GM12878 (cell line): ENCODE data around the gene DHX57. TPM values are rescaled to one million over a fixed set of nuclear protein-coding genes. Genes with fewer than 3 reads are reported as not detected.
A peak's percentile ranks its signal among the peaks of the same experiment; 100 is the strongest.

ENCODE experiments used
- ATAC-seq: fragments of 200-7000 bp; cut with Tn5 transposase; 3 replicates; pipeline ENCODE4 v1.9.1; 2020; ENCODE audit warnings: mild to moderate bottlenecking, moderate library complexity
- BruUV-seq: library from RNA; stranded (reverse); fragments of 400-500 nt; replicated peaks from 2 replicates; lab custom pipeline; 2021; lab: Mats Ljungman, UMichigan
- CTCF ChIA-PET: fragments of 300-600 bp; sonication (Branson Sonifier 250); formaldehyde crosslinking; extraction: SDS; loops from one replicate; lab custom pipeline; 2021; ENCODE audit warnings: inconsistent platforms; lab: Yijun Ruan, JAX
- POLR2A ChIA-PET: fragments of 350-600 bp; formaldehyde crosslinking; extraction: SDS; loops from one replicate; lab custom pipeline; 2021; ENCODE audit warnings: inconsistent platforms; lab: Charles Lee
- RAD21 ChIA-PET: fragments of 300-600 bp; sonication (Branson Sonifier 250); formaldehyde crosslinking; loops from one replicate; lab custom pipeline; 2023; ENCODE audit warnings: antibody characterized with exemption; ENCODE audit not compliant: unreplicated experiment; lab: Charles Lee
- SMC1A ChIA-PET: fragments of 300-600 bp; sonication (Branson Sonifier 250); formaldehyde crosslinking; loops from one replicate; lab custom pipeline; 2023; ENCODE audit not compliant: unreplicated experiment, uncharacterized antibody; lab: Charles Lee
- DNase-seq: peaks from one replicate; pipeline ENCODE4 v3.0.0-alpha.2; 2011; ENCODE audit warnings: low read depth, low spot score
- FAIRE-seq: peaks from 3 replicates; lab custom pipeline; 2011; peaks lifted over from hg19 to GRCh38; lab: Jason Lieb, UNC
- H2AFZ ChIP-seq: 2 replicates; pipeline ENCODE4 v1.6.0; 2011; ENCODE audit warnings: low read depth, low read length, control low read depth; ENCODE audit not compliant: control insufficient read depth
- H3K27ac ChIP-seq: 2 replicates; pipeline ENCODE4 v1.5.1; 2011; ENCODE audit warnings: control low read depth; ENCODE audit not compliant: control insufficient read depth, insufficient read depth
- H3K27me3 ChIP-seq, 2 experiments: replicated peaks in 1 of 2; 2 replicates each; pipeline versions ENCODE4 v1.6.0 to v1.6.1; 2011; ENCODE audit warnings: low read length in 1 of 2; ENCODE audit not compliant: control insufficient read depth in 2 of 2, insufficient read depth in 2 of 2
- H3K36me3 ChIP-seq, 2 experiments: 2 replicates each; pipeline ENCODE4 v1.5.1; 2011; ENCODE audit warnings: low read length in 1 of 2; ENCODE audit not compliant: control insufficient read depth in 2 of 2, insufficient read depth in 2 of 2
- H3K4me1 ChIP-seq: 2 replicates; pipeline ENCODE4 v1.6.1; 2011; ENCODE audit warnings: mild to moderate bottlenecking, low read length, moderate library complexity, mixed read lengths; ENCODE audit not compliant: control insufficient read depth, insufficient read depth
- H3K4me2 ChIP-seq: 2 replicates; pipeline ENCODE4 v1.6.0; 2011; ENCODE audit warnings: control low read depth; ENCODE audit not compliant: control insufficient read depth, insufficient read depth
- H3K4me3 ChIP-seq: fragments of 200-600 bp; sonication (generic); 2 replicates; pipeline ENCODE4 v1.5.1; 2016
- H3K79me2 ChIP-seq: 2 replicates; pipeline ENCODE4 v1.6.0; 2011; ENCODE audit warnings: low read length; ENCODE audit not compliant: control insufficient read depth, insufficient read depth
- H3K9ac ChIP-seq: 2 replicates; pipeline ENCODE4 v1.8.0; 2011; ENCODE audit warnings: low read length, control low read depth, mixed read lengths; ENCODE audit not compliant: control insufficient read depth, insufficient read depth
- H3K9me3 ChIP-seq: replicated peaks from 3 replicates; pipeline ENCODE4 v1.5.1; 2011; ENCODE audit warnings: mild to moderate bottlenecking, low read length; ENCODE audit not compliant: control insufficient read depth, insufficient read depth
- H4K20me1 ChIP-seq: 2 replicates; pipeline ENCODE4 v1.6.0; 2011; ENCODE audit not compliant: control insufficient read depth, insufficient read depth
- CEBPB ChIP-seq, 2 experiments: fragments of 150-350 bp in 1 of 2; IDR thresholded peaks; 2 replicates each; pipeline ENCODE4 v1.6.1; 2012 to 2014; ENCODE audit warnings: low read depth in 2 of 2, low read length in 2 of 2, borderline replicate concordance in 1 of 2, inconsistent platforms in 1 of 2
- FOS ChIP-seq: IDR thresholded peaks from 3 replicates; pipeline ENCODE4 v1.6.1; 2011; ENCODE audit warnings: borderline replicate concordance; ENCODE audit not compliant: insufficient read length; ENCODE audit errors: extremely low read depth
- PML ChIP-seq: IDR thresholded peaks from 2 replicates; pipeline ENCODE4 v1.6.1; 2012; ENCODE audit warnings: low read length, inconsistent platforms
- RAD51 ChIP-seq: fragments of 450-650 bp; IDR thresholded peaks from 2 replicates; pipeline ENCODE4 v1.6.1; 2016; ENCODE audit warnings: moderate library complexity, mild to moderate bottlenecking, inconsistent platforms
- TCF12 ChIP-seq: IDR thresholded peaks from 2 replicates; pipeline ENCODE4 v1.6.1; 2011; ENCODE audit warnings: low read depth, mild to moderate bottlenecking, low read length
- ZNF622 ChIP-seq: fragments of 450-650 bp; IDR thresholded peaks from 2 replicates; pipeline ENCODE4 v1.6.1; 2017; ENCODE audit warnings: mild to moderate bottlenecking, inconsistent platforms
- WGBS: methylation state at CpG from one replicate; pipeline ENCODE4 v1.1.6; 2016; ENCODE audit warnings: low lambda C conversion rate; ENCODE audit not compliant: insufficient replicate concordance, insufficient coverage; ENCODE audit errors: missing lambda C conversion rate; 5-methylcytosine and 5-hydroxymethylcytosine counted together
- in situ Hi-C: fragments of 300-500 bp; cut with MboI; formaldehyde crosslinking; loops from 9 replicates; pipeline ENCODE4 v1.14.3; 2018; ENCODE audit warnings: mixed read lengths
- intact Hi-C: fragments of 100-400 bp; cut with micrococcal nuclease; formaldehyde crosslinking; loops from one replicate; pipeline ENCODE4 v1.14.2; 2022; ENCODE audit not compliant: unreplicated experiment
- polyA plus RNA-seq, 11 experiments: library from polyadenylated mRNA; depleted of rRNA in 4 of 11; unstranded in 6 of 11; stranded (reverse) in 5 of 11; fragments of >200 nt; fragmentation: Nextera tagmentation in 4 of 11; fragmentation: Illumina TruSeq in 1 of 11; extraction: Ambion mirVana in 4 of 11; extraction: Trizol in 1 of 11; gene quantifications; 1 replicate in 1 of 11; 2 replicates in 10 of 11; pipeline versions ENCODE4 v1.2.1 to v1.2.3, GENCODE V29; 2011 to 2016; ENCODE audit warnings: inconsistent platforms in 2 of 11, missing spikeins in 2 of 11, low read depth in 1 of 11
- total RNA-seq, 4 experiments: library from RNA; depleted of rRNA in 3 of 4; stranded (reverse); fragments of >200 nt in 3 of 4; fragmentation: Illumina TruSeq in 1 of 4; extraction: Trizol in 1 of 4; gene quantifications; 2 replicates each; pipeline versions ENCODE4 v1.2.1 to v1.2.3, GENCODE V29; 2013 to 2021
- TF ChIP-seq, protein P1 (sequence below): IDR thresholded peaks from 2 replicates; pipeline ENCODE4 v1.6.1; 2012; ENCODE audit warnings: low read depth, low read length, improper control_type of control experiment
- TF ChIP-seq, protein P2 (sequence below), 3 experiments: IDR thresholded peaks in 2 of 3; conservative IDR thresholded peaks in 1 of 3; 2 replicates each; pipeline ENCODE4 v1.5.1; 2011; ENCODE audit warnings: low read depth in 3 of 3, low read length in 3 of 3, mild to moderate bottlenecking in 3 of 3, control low read depth in 2 of 3, moderate library complexity in 2 of 3, inconsistent platforms in 1 of 3, mixed read lengths in 1 of 3; ENCODE audit not compliant: control insufficient read depth in 2 of 3, insufficient read depth in 1 of 3; ENCODE audit errors: extremely low read depth in 1 of 3

Gene DHX57
- total and polyA plus RNA-seq, 10 of the 15 experiments (the other 5 are each of a cell fraction or from before 2014, with no cell fraction given): 6.5 to 18.0 (median 15.8) TPM

DNA sequence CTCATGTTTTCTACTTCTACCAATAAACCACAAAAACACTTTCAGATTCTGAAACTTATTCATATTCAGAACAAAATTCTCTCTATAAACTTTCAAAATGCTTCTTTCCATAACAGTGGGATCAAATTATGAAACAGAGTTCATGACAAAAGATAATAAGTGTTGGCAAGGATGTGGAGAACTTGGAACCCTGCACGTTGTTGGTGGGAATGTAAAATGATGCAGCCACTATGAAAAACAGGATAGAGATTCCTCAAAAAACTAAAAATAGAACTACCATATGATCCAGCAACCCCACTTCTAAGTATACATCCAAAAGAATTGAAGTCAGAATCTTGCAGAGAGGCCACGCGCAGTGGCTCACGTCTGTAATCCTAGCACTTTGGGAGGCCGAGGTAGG is 52.3 kb downstream of the DHX57 start:
- no TSS peak for BruUV-seq
- intact Hi-C loops: no loop called here
- H4K20me1 ChIP-seq: no peaks in the 10 kb centered on the region
- CTCF ChIA-PET: no interaction called here
- H3K4me3 ChIP-seq: no peak overlapping the region
- RAD21 ChIA-PET: no interaction called here
- DNase-seq: no peak
- 96% methylated on average over 5 of the region's 5 CpGs for WGBS
- no peak for FAIRE-seq
- in situ Hi-C loops: no loop called here
- H3K9me3 ChIP-seq: no peaks in the 10 kb centered on the region
- no peaks in the 10 kb centered on the region for H3K79me2 ChIP-seq
- no peak overlapping the region for H3K9ac ChIP-seq
- no peak for ATAC-seq
- SMC1A ChIA-PET: no interaction called here
- H3K4me2 ChIP-seq: no peak overlapping the region
- H2AFZ ChIP-seq: no peak overlapping the region
- POLR2A ChIA-PET: no interaction called here
- peaks cover 0 to 3% of the 10 kb centered on the region in 2 experiments; a peak in 2 of 4 replicates for H3K36me3 ChIP-seq
- no peaks in the 10 kb centered on the region for H3K27me3 ChIP-seq
- H3K27ac ChIP-seq: no peak overlapping the region
- TF ChIP-seq RAD51: no peak
- no peak for TF ChIP-seq FOS
- no peak for TF ChIP-seq ZNF622
- TF ChIP-seq, protein P1, sequence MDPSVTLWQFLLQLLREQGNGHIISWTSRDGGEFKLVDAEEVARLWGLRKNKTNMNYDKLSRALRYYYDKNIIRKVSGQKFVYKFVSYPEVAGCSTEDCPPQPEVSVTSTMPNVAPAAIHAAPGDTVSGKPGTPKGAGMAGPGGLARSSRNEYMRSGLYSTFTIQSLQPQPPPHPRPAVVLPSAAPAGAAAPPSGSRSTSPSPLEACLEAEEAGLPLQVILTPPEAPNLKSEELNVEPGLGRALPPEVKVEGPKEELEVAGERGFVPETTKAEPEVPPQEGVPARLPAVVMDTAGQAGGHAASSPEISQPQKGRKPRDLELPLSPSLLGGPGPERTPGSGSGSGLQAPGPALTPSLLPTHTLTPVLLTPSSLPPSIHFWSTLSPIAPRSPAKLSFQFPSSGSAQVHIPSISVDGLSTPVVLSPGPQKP: no peak
- no peak for TF ChIP-seq PML
- TF ChIP-seq TCF12: no peak
- TF ChIP-seq, all 136 proteins: peak for 0
- H3K4me1 ChIP-seq: 0 out of 2 replicates have a peak, but pooled peaks cover 2% of the 10 kb centered on the region

DNA sequence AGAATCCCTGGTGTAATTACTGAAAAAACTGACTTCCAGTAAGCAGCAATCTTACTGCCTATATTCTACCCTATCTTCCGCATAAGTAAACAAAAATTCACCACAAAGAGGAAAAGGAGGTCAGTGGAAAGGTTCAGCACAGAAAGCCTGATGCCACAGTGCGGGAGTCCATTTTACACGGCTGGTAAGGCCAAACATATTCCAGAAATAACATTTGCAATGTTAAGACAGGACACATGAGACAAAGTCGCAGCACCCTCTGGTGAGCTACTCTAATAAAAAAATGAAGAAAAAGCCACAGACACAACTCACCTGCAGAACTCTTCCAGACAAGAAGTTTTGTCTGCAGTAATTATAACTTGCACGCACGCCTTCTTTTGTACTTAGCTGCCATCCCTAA is 57.2 kb downstream of the DHX57 start:
- Histone ChIP-seq H3K9ac (no peak overlapping the region), H3K36me3 (peaks cover 0 to 9% of the 10 kb centered on the region in 2 experiments; a peak in 2 of 4 replicates), H3K4me1 (no peaks in the 10 kb centered on the region), H4K20me1 (no peaks in the 10 kb centered on the region), H3K79me2 (no peaks in the 10 kb centered on the region), H3K27me3 (no peaks in the 10 kb centered on the region), H2AFZ (no peak overlapping the region), H3K4me2 (no peak overlapping the region), H3K4me3 (no peak overlapping the region), H3K27ac (no peak overlapping the region), H3K9me3 (no peaks in the 10 kb centered on the region)
- FAIRE-seq: no peak
- WGBS: 87% methylated on average over 6 of the region's 6 CpGs
- intact Hi-C loops (no loop called here), in situ Hi-C loops (no loop called here)
- no TSS peak for BruUV-seq
- RAD21 ChIA-PET: interaction anchor here (2.1 kb wide), 1 partner anchor 237 kb away, joined by 6 read pairs; no protein-coding TSS in a partner anchor
- no peak for DNase-seq
- ATAC-seq: no peak
- TF ChIP-seq, protein P2, sequence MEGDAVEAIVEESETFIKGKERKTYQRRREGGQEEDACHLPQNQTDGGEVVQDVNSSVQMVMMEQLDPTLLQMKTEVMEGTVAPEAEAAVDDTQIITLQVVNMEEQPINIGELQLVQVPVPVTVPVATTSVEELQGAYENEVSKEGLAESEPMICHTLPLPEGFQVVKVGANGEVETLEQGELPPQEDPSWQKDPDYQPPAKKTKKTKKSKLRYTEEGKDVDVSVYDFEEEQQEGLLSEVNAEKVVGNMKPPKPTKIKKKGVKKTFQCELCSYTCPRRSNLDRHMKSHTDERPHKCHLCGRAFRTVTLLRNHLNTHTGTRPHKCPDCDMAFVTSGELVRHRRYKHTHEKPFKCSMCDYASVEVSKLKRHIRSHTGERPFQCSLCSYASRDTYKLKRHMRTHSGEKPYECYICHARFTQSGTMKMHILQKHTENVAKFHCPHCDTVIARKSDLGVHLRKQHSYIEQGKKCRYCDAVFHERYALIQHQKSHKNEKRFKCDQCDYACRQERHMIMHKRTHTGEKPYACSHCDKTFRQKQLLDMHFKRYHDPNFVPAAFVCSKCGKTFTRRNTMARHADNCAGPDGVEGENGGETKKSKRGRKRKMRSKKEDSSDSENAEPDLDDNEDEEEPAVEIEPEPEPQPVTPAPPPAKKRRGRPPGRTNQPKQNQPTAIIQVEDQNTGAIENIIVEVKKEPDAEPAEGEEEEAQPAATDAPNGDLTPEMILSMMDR (IDR thresholded peaks at IDR 0.05 in 2 of 3, conservative IDR thresholded peaks at IDR 0.05 in 1 of 3; ENCODE audit: control insufficient read depth in 2 of 3, extremely low read depth in 1 of 3, insufficient read depth in 1 of 3, low read depth in 3 of 3, low read length in 3 of 3): 0 out of 6 replicates have a peak, but pooled peaks of 1 of the 3 experiments have one; percentile 2
- TF ChIP-seq CEBPB (IDR thresholded peaks at IDR 0.05; ENCODE audit: borderline replicate concordance in 1 of 2, low read depth in 2 of 2, low read length in 2 of 2): no peak
- POLR2A ChIA-PET: interaction anchor here (1.3 kb wide), 1 partner anchor 13 kb away, joined by 5 read pairs; no protein-coding TSS in a partner anchor
- SMC1A ChIA-PET: interaction anchor here (0.8 kb wide), 1 partner anchor 237 kb away, joined by 4 read pairs; no protein-coding TSS in a partner anchor
- CTCF ChIA-PET: interaction anchor here (0.9 to 1.2 kb wide), 5 partner anchors 9 to 237 kb away, joined by 3 to 6 read pairs (median 4); no protein-coding TSS in a partner anchor
